Fibroblast of the aortic adventitia (primary cell): ENCODE results near the gene TMEM266. TPM values are rescaled to one million over a fixed set of nuclear protein-coding genes. Genes with fewer than 3 reads are reported as not detected.

Experiments used
- DNase-seq: peaks from one replicate; pipeline ENCODE4 v3.0.0-alpha.2; 2010; ENCODE audit warnings: low read depth
- H3K4me3 ChIP-seq: 2 replicates; pipeline ENCODE4 v1.5.1; 2011; ENCODE audit warnings: low read depth, mild to moderate bottlenecking, control low read depth, low read length, moderate library complexity
- total RNA-seq: library from RNA; depleted of rRNA; stranded (reverse); fragments of >200 nt; gene quantifications from 2 replicates; pipeline ENCODE4 v1.2.3, GENCODE V29; 2012; ENCODE audit warnings: low replicate concordance
- TF ChIP-seq, protein P1 (sequence below): IDR thresholded peaks from 2 replicates; pipeline ENCODE4 v1.5.1; 2011; ENCODE audit warnings: mild to moderate bottlenecking, low read length, control low read depth, inconsistent platforms; ENCODE audit not compliant: insufficient read depth

TMEM266 gene
- total RNA-seq, 1 donor, result 0.09 TPM

DNA sequence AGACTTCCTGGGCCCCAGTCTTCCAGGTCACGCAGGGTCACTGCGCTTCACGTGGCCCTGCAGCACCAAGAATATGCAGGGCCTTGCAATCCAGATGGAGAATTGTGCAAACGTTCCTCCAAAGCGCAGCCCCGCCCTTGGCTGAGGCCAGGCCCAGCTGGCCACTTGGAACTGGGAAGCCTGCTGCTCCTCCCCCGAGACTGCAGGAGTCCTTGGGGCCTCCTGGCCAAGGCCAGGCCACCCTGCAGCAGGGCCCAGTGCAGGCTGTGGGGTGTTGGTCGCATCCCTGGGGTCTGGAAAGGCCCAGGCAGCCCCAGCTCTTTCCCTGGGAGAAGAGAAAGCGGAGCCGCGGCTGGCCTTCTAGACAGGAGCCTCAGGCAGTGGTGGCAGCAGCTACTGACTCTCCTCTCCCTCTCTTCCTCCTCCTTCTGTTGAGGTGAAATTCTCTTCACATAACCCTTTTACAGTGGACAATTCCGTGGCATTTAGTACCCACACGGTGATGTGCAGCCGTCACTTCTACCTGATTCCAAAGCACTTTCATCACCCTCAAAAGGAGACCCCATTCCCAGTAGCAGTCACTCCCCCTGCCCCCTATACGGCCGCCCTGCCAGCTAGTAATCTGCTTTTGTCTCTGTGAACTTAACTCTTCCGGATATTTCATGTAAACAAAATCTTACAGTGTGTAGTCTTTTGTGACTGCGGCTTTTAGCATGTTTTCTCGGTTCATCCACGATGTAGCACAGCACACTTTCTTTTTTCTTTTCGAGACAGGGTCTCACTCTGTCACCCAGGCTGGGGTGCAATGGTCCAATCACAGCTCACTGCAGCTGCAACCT lies 103.9 kb downstream of the TMEM266 start:
- TF ChIP-seq, protein P1, sequence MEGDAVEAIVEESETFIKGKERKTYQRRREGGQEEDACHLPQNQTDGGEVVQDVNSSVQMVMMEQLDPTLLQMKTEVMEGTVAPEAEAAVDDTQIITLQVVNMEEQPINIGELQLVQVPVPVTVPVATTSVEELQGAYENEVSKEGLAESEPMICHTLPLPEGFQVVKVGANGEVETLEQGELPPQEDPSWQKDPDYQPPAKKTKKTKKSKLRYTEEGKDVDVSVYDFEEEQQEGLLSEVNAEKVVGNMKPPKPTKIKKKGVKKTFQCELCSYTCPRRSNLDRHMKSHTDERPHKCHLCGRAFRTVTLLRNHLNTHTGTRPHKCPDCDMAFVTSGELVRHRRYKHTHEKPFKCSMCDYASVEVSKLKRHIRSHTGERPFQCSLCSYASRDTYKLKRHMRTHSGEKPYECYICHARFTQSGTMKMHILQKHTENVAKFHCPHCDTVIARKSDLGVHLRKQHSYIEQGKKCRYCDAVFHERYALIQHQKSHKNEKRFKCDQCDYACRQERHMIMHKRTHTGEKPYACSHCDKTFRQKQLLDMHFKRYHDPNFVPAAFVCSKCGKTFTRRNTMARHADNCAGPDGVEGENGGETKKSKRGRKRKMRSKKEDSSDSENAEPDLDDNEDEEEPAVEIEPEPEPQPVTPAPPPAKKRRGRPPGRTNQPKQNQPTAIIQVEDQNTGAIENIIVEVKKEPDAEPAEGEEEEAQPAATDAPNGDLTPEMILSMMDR, result no peak
- DNase-seq, result peak; percentile 85
- no peak overlapping the region for H3K4me3 ChIP-seq

DNA sequence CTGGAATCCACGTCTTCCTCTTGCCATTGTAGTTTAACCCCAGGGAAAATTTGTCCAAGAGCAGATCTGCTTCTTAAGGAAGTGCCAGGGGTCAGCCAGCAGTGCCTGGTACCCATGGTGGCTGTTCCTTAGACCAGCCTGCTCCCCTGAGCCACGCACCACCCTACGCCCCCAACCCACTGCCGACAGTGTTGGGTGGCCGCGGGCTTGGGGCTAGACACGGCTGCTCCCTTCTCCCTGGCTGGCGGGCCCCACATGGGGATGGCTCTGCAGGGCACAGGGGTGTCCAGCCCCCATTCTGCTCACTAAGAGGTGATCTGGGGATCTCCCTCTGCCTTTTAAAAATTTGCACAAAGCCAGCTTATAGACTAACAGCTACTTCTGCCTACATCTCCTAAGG lies 104.8 kb downstream of the TMEM266 start:
- no peak for DNase-seq
- TF ChIP-seq, protein P1, result no peak
- H3K4me3 ChIP-seq, result no peak overlapping the region

DNA sequence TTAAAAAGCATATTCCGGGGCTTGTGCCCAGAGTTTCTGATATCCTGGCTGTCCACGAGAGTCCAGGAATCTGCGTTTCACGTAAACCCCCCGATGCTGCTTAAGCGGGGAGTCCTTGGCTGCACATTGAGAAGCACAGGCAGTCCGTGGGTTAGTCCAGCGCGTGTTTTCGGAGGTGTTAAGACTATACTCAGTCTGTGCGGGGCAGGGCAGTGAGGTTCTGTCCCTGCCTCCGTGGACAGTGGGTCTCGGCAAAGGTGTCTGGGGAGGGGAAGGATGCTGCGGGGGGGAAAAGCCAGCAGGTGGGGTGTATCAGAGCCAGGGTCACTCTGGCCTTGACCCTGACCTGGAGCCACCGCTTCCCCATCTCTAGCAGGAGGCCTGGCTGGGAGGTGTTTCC lies 106.2 kb downstream of the TMEM266 start:
- H3K4me3 ChIP-seq, result no peak overlapping the region
- TF ChIP-seq, protein P1, result no peak
- DNase-seq, result no peak

DNA sequence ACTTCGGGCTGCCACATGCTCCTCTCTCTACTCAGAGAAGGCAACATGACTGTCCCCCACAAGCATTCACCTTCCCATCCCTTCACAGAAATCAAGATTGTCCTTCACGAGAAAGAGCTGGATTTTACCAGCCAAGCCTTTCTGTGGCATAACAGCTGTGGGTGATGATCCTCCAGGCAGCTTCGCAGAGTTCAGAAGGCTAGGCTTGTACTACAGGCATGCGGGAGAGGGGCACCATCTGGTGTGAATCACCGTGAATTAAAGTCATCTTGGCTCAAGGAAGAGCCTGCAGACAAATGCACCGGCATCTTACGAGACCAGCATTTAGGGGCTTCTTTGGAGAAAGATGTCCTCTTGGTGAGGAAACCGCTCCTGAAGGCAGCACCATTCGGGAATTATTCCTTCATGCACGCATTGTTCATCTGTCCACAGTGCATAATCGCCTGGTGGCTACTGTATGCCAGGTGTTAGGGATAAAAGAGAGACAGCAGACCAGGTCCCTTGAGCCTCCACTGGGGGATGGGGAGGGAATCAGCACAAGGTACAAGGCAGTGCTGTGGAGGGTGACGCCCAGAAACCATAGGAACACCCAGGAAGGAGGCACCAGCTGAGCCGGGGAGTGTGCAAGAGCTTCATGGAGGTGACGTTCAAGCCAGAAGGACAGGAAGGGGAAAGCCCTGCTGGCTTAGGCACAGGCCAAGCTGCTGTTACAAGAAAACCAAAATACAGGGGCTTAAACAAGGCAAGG lies 108.6 kb downstream of the TMEM266 start:
- no peak overlapping the region for H3K4me3 ChIP-seq
- TF ChIP-seq, protein P1, result no peak
- no peak for DNase-seq

DNA sequence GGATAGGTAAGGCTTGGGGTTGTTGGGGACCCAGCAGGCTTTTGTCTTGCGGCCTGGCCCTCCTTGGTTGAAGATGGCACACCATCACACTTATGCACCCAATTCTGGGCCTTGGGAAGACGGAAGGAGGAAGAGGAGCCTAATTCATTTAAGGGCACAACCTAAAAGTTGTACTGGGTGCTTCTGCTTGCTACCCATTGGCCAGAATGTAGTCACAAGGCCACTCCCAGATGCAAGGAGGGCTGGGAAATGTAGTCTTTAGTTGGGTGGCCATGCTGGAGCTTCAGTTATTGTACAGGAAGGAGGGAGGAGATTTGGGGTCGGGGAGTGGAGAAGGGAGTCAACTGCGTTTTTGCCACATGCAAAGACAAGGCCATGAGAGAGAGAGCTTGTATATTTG lies 109.2 kb downstream of the TMEM266 start:
- no peak overlapping the region for H3K4me3 ChIP-seq
- TF ChIP-seq, protein P1, result no peak
- DNase-seq, result peak; percentile 21

DNA sequence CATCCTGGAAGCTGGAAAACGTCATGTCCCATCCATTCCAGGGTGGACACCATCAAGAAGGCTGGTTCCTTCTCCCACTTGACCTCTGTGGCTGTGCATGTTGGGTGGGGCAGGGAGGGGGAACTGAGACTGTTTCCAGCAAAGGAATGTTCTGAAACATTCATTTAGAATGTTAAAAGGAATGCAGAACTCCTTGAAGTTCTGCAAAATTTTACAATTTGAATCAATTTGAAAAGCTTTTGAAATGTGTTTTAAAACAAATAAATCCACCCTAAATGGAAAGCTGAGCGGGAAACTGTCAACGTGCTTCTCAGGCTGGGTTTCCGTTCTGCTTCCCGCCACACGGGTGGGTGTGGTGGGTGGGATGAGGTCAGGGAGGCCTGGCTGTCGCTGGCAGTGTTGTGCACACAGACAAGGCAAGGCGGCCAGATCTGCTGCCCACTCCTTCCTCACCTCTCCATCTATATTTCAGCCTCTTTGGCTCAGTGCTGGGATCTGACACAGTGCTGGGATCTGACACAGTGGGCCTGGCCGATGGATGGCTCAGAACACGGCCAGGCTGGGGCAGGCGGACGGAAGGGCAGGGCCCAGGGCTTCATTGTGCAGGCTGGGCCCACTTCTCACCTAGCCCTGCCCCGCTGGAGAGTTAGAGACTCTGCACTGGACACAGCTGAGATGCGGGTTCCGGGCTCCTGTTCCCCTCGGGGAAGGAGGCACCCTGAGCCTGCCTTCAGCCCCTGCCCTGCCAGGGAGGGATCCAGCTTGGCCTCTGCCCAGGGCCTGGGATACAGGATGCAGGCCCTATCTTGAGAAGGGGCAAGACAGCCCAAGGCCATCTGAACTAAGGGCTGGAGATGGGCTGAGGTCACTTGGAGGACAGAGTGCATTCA lies 110.4 kb downstream of the TMEM266 start:
- peak; percentile 48 for DNase-seq
- TF ChIP-seq, protein P1, result no peak
- no peak overlapping the region for H3K4me3 ChIP-seq
